ENCODE data around the gene TLCD3B. TPM values are rescaled to one million over a fixed set of nuclear protein-coding genes. Genes with fewer than 3 reads are reported as not detected.

The TLCD3B gene
- total RNA-seq, 1 donor, result not detected

DNA sequence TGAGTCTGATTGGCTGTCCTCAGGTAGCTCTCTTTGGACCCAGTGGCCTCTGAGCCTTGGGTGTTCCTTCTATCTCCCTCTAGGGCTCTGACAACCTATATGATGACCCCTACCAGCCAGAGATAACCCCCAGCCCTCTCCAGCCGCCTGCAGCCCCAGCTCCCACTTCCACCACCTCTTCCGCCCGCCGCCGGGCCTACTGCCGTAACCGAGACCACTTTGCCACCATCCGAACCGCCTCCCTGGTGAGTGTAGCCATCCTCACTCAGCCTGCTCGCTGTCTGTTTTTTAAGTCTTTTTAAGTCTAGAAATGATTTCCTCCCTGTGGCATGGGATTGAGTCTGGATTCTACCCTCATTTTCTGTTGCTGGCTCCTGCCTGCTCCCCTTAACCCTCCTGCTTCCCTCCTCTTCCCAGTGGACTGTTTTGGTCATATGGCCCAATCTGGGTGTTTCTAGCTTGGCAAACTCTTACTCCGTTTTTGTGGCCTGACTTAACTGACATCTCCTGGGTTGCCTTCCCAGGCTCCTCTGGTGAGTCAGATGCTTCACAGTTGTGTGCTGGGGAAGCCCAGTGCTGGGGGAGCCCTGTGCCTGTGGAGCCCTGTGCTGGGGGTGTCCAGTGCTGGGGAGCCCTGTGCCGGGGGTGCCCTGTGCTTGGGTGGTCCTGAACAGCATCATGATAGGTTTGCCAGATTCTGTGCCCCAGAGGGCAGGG, 47.5 kb downstream of the TLCD3B start:
- no peak for DNase-seq (ENCODE audit: low read depth)
- TF ChIP-seq, protein P1, sequence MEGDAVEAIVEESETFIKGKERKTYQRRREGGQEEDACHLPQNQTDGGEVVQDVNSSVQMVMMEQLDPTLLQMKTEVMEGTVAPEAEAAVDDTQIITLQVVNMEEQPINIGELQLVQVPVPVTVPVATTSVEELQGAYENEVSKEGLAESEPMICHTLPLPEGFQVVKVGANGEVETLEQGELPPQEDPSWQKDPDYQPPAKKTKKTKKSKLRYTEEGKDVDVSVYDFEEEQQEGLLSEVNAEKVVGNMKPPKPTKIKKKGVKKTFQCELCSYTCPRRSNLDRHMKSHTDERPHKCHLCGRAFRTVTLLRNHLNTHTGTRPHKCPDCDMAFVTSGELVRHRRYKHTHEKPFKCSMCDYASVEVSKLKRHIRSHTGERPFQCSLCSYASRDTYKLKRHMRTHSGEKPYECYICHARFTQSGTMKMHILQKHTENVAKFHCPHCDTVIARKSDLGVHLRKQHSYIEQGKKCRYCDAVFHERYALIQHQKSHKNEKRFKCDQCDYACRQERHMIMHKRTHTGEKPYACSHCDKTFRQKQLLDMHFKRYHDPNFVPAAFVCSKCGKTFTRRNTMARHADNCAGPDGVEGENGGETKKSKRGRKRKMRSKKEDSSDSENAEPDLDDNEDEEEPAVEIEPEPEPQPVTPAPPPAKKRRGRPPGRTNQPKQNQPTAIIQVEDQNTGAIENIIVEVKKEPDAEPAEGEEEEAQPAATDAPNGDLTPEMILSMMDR (IDR thresholded peaks at IDR 0.05; ENCODE audit: insufficient read depth, low read depth, low read length), result no peak
- H3K4me3 ChIP-seq (ENCODE audit: low read depth, low read length), result no peak overlapping the region

DNA sequence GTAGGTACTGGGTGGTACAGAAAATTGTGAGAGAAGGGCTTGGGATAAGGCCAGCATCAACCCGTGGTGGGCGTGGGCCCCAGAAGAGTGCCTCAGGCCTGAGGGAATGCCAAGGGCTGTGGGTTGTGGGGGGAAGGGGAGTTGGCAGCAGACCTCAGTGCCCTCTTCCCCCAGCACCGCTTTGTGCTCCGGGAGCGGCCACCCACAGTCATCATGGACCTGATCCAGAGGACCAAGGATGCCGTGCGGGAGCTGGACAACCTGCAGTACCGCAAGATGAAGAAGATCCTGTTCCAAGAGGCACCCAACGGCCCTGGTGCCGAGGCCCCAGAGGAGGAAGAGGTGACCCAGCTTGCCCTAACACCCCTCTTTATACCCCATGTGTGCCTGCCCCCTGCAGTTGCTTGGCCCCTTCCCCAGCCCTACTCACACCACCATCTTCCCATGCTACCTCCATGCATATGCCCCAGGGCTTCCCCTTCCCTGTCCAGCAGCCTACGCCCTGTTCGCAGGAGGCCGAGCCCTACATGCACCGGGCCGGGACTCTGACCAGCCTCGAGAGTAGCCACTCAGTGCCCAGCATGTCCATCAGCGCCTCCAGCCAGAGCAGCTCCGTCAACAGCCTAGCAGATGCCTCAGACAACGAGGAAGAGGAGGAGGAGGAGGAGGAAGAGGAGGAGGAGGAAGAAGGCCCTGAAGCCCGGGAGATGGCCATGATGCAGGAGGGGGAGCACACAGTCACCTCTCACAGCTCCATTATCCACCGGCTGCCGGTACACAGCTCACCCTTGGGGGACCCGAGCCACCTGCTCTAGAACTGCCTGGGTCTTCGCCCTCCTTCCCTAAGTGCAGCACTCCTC, 48.3 kb downstream of the TLCD3B start:
- no peak overlapping the region for H3K4me3 ChIP-seq (ENCODE audit: low read depth, low read length)
- DNase-seq (ENCODE audit: low read depth), result no peak
- TF ChIP-seq, protein P1 (IDR thresholded peaks at IDR 0.05; ENCODE audit: insufficient read depth, low read depth, low read length), result no peak

DNA sequence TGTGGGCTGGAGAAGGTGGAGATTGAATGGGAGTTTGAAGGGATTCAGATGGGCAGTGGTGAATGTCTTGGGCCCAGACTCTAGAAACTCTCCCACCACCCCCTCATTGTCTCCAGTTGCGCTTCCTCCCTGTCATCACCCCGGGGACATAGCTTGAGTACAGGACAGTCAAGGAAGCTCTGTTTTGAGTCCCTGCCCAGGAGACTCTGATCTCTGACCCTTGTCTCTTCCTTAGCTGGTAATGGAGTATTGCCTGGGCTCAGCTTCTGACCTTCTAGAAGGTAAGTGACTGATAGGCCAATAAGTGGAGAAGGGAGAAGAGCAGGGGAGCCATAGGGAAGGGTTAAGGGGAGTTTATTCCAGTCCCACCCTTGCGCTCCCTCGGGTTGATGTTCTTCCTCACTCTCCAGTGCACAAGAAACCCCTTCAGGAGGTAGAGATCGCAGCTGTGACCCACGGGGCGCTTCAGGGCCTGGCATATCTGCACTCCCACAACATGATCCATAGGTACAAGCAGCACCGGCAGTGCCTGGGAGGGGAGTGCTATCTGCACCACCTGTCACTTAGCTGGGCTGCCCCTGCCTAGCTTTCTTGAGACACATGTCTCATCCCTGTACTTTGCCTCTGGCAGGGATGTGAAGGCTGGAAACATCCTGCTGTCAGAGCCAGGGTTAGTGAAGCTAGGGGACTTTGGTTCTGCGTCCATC, 52.4 kb downstream of the TLCD3B start:
- DNase-seq (ENCODE audit: low read depth), result no peak
- TF ChIP-seq, protein P1 (IDR thresholded peaks at IDR 0.05; ENCODE audit: insufficient read depth, low read depth, low read length), result no peak

DNA sequence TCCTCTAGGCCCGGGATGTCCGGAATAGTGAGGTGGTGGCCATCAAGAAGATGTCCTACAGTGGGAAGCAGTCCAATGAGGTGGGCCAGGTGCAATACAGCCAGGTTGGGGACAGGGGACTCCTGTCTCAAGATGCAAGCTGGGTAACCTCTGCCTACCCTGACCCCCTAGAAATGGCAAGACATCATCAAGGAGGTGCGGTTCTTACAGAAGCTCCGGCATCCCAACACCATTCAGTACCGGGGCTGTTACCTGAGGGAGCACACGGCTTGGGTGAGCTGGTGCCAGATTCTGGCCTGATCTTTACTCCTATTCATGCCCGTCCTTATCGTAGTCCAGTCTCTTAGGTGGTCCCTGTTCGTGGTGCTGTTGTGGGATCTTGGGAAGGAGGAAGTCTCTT, 53.0 kb downstream of the TLCD3B start:
- no peak overlapping the region for H3K4me3 ChIP-seq (ENCODE audit: low read depth, low read length)
- TF ChIP-seq, protein P1 (IDR thresholded peaks at IDR 0.05; ENCODE audit: insufficient read depth, low read depth, low read length), result no peak
- DNase-seq (ENCODE audit: low read depth), result no peak

More for the DNA sequence above, 52.4 kb downstream of the TLCD3B start:
- H3K4me3 ChIP-seq (ENCODE audit: low read depth, low read length), result no peak overlapping the region

DNA sequence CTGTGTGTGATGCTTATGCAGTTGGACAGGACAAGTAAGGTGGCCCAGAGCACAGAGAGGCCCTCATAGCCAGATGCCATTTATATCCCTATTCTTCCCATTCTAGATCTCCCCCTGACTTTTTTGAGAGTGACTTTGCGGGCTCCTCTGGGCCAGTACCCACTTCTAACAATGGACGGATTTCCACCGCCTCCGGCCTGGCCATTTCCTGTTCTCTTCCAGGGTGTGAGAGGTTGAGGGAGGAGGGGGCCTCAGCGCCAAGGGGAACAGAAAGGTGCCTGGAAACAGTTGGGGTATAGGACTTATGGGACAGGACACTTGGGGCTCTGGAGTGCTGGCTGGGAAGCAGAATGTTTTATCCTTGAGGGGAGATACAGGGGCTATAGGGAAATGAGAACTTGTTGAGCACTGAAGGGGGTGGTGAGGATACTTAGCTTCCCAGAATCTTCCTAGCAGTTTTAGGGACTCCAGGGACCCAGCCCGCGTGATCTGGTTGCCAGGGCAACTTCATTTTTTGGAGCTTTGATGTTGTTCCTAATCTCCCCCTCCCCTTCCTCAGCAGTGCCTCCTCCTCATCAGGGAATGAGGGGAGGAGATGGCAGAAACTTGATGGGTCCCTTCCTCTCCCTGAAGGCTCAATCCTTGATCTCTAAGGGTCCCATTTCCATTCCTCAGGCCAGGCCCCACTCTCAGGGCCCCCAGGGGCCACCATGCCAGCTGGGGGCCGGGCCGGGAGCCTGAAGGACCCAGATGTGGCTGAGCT, 53.8 kb downstream of the TLCD3B start:
- TF ChIP-seq, protein P1 (IDR thresholded peaks at IDR 0.05; ENCODE audit: insufficient read depth, low read depth, low read length), result no peak
- H3K4me3 ChIP-seq (ENCODE audit: low read depth, low read length), result no peak overlapping the region
- no peak for DNase-seq (ENCODE audit: low read depth)

Data from fibroblast of villous mesenchyme (primary cell).